Gastrocnemius medialis (tissue), 4 donors: Measurements from ENCODE around the gene OR52E4.

Source experiments
- POLR2A ChIP-seq, 2 donors: fragments of 450-650 bp; IDR thresholded peaks; one replicate each; pipeline ENCODE4 v1.6.1; 2017; ENCODE audit warnings: antibody characterized with exemption in 2 of 2, mild to moderate bottlenecking in 2 of 2, moderate library complexity in 2 of 2
- TF ChIP-seq, protein P1 (sequence below), 5 experiments: fragments of 450-650 bp in 3 of 5; fragments of 200-600 bp in 2 of 5; sonication (generic) in 2 of 5; IDR thresholded peaks in 4 of 5; conservative IDR thresholded peaks in 1 of 5; 1 replicate in 4 of 5; 2 replicates in 1 of 5; pipeline ENCODE4 v1.5.1; 2016 to 2019; ENCODE audit warnings: antibody characterized with exemption in 5 of 5, mild to moderate bottlenecking in 3 of 5, moderate library complexity in 3 of 5

DNA sequence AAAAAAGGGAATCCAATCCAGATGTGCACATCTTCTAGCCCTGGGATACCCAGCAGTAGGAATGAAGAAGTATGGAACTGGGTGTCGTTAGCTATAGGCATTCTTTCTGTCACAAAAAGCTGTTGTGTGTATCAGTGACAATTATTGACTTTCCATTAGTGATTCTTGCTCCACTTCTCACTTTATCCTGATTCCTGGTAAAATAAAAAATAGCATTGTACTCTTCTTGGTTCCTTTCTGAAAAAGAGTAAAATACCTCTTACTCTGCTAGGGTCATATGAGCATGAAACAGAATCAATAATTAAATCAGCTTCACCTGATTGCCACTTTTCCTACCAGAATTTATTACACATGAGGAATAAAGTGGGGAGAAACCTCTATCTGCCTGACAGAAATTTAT lies 38.6 kb upstream of the OR52E4 start, which contains the start of gene OR52E6:
- TF ChIP-seq, protein P1, sequence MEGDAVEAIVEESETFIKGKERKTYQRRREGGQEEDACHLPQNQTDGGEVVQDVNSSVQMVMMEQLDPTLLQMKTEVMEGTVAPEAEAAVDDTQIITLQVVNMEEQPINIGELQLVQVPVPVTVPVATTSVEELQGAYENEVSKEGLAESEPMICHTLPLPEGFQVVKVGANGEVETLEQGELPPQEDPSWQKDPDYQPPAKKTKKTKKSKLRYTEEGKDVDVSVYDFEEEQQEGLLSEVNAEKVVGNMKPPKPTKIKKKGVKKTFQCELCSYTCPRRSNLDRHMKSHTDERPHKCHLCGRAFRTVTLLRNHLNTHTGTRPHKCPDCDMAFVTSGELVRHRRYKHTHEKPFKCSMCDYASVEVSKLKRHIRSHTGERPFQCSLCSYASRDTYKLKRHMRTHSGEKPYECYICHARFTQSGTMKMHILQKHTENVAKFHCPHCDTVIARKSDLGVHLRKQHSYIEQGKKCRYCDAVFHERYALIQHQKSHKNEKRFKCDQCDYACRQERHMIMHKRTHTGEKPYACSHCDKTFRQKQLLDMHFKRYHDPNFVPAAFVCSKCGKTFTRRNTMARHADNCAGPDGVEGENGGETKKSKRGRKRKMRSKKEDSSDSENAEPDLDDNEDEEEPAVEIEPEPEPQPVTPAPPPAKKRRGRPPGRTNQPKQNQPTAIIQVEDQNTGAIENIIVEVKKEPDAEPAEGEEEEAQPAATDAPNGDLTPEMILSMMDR (IDR thresholded peaks at IDR 0.05 in 4 of 5, conservative IDR thresholded peaks at IDR 0.05 in 1 of 5): no peak
- no peak for TF ChIP-seq POLR2A (IDR thresholded peaks at IDR 0.05)
